CD14-positive monocyte (primary cell): ENCODE results near the gene NPM3. TPM values are rescaled to one million over a fixed set of nuclear protein-coding genes. Genes with fewer than 3 reads are reported as not detected.

Experiments
- DNase-seq, 3 donors: peaks; one replicate each; pipeline ENCODE4 v3.0.0-alpha.2; 2011 to 2022
- H2AFZ ChIP-seq: 2 replicates; pipeline ENCODE4 v1.6.0; 2012; ENCODE audit warnings: mild to moderate bottlenecking, low read depth, low read length, inconsistent platforms; ENCODE audit not compliant: insufficient read depth, poor library complexity, severe bottlenecking
- H3K27ac ChIP-seq, 2 donors: 1 replicate in 1 of 2; 2 replicates in 1 of 2; pipeline ENCODE4 v1.5.1; 2012 to 2013; ENCODE audit warnings: low read length in 2 of 2, control low read depth in 1 of 2, inconsistent platforms in 1 of 2, low read depth in 1 of 2, mild to moderate bottlenecking in 1 of 2
- H3K27me3 ChIP-seq, 2 donors: one replicate each; pipeline versions ENCODE4 v1.6.0 to v1.6.1; 2011 to 2013; ENCODE audit warnings: low read length in 2 of 2; ENCODE audit not compliant: control insufficient read depth in 2 of 2, insufficient read depth in 2 of 2
- H3K36me3 ChIP-seq, 2 donors: replicated peaks in 1 of 2; 1 replicate in 1 of 2; 2 replicates in 1 of 2; pipeline versions ENCODE4 v1.5.1 to v1.6.1; 2012 to 2013; ENCODE audit warnings: low read length in 2 of 2, control low read depth in 1 of 2, inconsistent platforms in 1 of 2, mild to moderate bottlenecking in 1 of 2; ENCODE audit not compliant: insufficient read depth in 2 of 2, control insufficient read depth in 1 of 2
- H3K4me1 ChIP-seq, 2 donors: 1 replicate in 1 of 2; 2 replicates in 1 of 2; pipeline versions ENCODE4 v1.5.1 to v1.6.1; 2012 to 2013; ENCODE audit warnings: low read length in 2 of 2, control low read depth in 1 of 2, inconsistent platforms in 1 of 2, mild to moderate bottlenecking in 1 of 2, moderate library complexity in 1 of 2; ENCODE audit not compliant: insufficient read depth in 2 of 2, control insufficient read depth in 1 of 2
- H3K4me2 ChIP-seq: replicated peaks from 2 replicates; pipeline ENCODE3; 2012; ENCODE audit warnings: low read length, moderate library complexity, mild to moderate bottlenecking; ENCODE audit not compliant: poor library complexity, severe bottlenecking; ENCODE audit errors: extremely low read depth
- H3K4me3 ChIP-seq, 3 experiments: fragments of 200-600 bp in 1 of 3; sonication (generic) in 1 of 3; replicated peaks in 1 of 3; 1 replicate in 2 of 3; 2 replicates in 1 of 3; pipeline ENCODE4 v1.5.1; 2011 to 2013; ENCODE audit warnings: low read length in 3 of 3, mild to moderate bottlenecking in 3 of 3, control low read depth in 2 of 3, low read depth in 2 of 3, inconsistent platforms in 1 of 3, moderate library complexity in 1 of 3
- H3K79me2 ChIP-seq: 2 replicates; pipeline ENCODE4 v1.6.0; 2012; ENCODE audit warnings: mild to moderate bottlenecking, control low read depth, inconsistent platforms, low read length, moderate library complexity; ENCODE audit not compliant: insufficient read depth
- H3K9ac ChIP-seq: 2 replicates; pipeline ENCODE4 v1.6.0; 2017; ENCODE audit warnings: low read length, mild to moderate bottlenecking; ENCODE audit not compliant: insufficient read depth, poor library complexity, severe bottlenecking
- H3K9me3 ChIP-seq, 2 donors: replicated peaks in 1 of 2; 1 replicate in 1 of 2; 2 replicates in 1 of 2; pipeline versions ENCODE4 v1.5.1 to v1.6.1; 2012 to 2013; ENCODE audit warnings: low read length in 2 of 2, control low read depth in 1 of 2; ENCODE audit not compliant: control insufficient read depth in 1 of 2, insufficient read depth in 1 of 2
- H4K20me1 ChIP-seq: 2 replicates; pipeline ENCODE4 v1.6.0; 2012; ENCODE audit warnings: mild to moderate bottlenecking, low read length, control low read depth, moderate library complexity; ENCODE audit not compliant: insufficient read depth
- H3K27ac Mint-ChIP-seq, 7 donors: one replicate each; pipeline ENCODE4 v1.8.0; 2020; ENCODE audit warnings: mild to moderate bottlenecking in 7 of 7, mixed read lengths in 7 of 7, moderate library complexity in 6 of 7, inconsistent platforms in 2 of 7
- H3K27me3 Mint-ChIP-seq, 3 donors: one replicate each; pipeline ENCODE4 v1.8.0; 2021 to 2022; ENCODE audit warnings: low read depth in 3 of 3, mild to moderate bottlenecking in 3 of 3, mixed read lengths in 3 of 3, moderate library complexity in 3 of 3, inconsistent platforms in 1 of 3
- H3K36me3 Mint-ChIP-seq, 2 donors: one replicate each; pipeline ENCODE4 v1.8.0; 2020; ENCODE audit warnings: mixed read lengths in 2 of 2, inconsistent platforms in 1 of 2, mild to moderate bottlenecking in 1 of 2
- H3K4me1 Mint-ChIP-seq: one replicate; pipeline ENCODE4 v1.8.0; 2020; ENCODE audit warnings: mild to moderate bottlenecking, mixed read lengths
- H3K4me3 Mint-ChIP-seq, 2 donors: one replicate each; pipeline ENCODE4 v1.8.0; 2020; ENCODE audit warnings: mild to moderate bottlenecking in 2 of 2, mixed read lengths in 2 of 2, moderate library complexity in 1 of 2
- H3K9me3 Mint-ChIP-seq, 7 donors: one replicate each; pipeline ENCODE4 v1.8.0; 2020 to 2022; ENCODE audit warnings: mixed read lengths in 7 of 7, mild to moderate bottlenecking in 6 of 7, moderate library complexity in 6 of 7, inconsistent platforms in 2 of 7
- CTCF ChIP-seq: fragments of 200-600 bp; IDR thresholded peaks from one replicate; pipeline ENCODE4 v1.8.0; 2022; ENCODE audit warnings: antibody characterized with exemption, mild to moderate bottlenecking
- WGBS: methylation state at CpG from one replicate; pipeline ENCODE4 v1.1.5; 2013; ENCODE audit warnings: missing lambda C conversion rate; ENCODE audit not compliant: insufficient coverage; 5-methylcytosine and 5-hydroxymethylcytosine counted together
- intact Hi-C, 2 donors: fragments of 100-400 bp; cut with micrococcal nuclease; formaldehyde crosslinking; loops; one replicate each; pipeline versions ENCODE4 v1.15.0 to v1.15.1; 2023
- polyA plus RNA-seq, 3 donors: library from polyadenylated mRNA; depleted of rRNA in 1 of 3; unstranded in 2 of 3; stranded (reverse) in 1 of 3; fragments of 300-500 nt in 2 of 3; fragments of >200 nt in 1 of 3; fragmentation: Illumina TruSeq in 2 of 3; gene quantifications; 1 replicate in 2 of 3; 2 replicates in 1 of 3; pipeline ENCODE4 v1.2.3, GENCODE V29; 2012 to 2021

Gene NPM3
- polyA plus RNA-seq, 3 donors, result 1.2 to 8.1 (median 3.8) TPM

- TF ChIP-seq CTCF, result no peak
- no peaks in the 10 kb centered on the region for H3K9me3 ChIP-seq
- no peak overlapping the region for H3K27ac ChIP-seq
- H3K27me3 ChIP-seq, result peaks cover 0 to 11% of the 10 kb centered on the region in 2 donors
- H3K9me3 Mint-ChIP-seq, result peaks cover 0 to 1% (median 0%) of the 10 kb centered on the region in 7 donors
- intact Hi-C loops, result no loop called here
- no peak overlapping the region for H3K4me2 ChIP-seq
- WGBS, result 100% methylated on average over 5 of the region's 5 CpGs
- H4K20me1 ChIP-seq, result no peaks in the 10 kb centered on the region
- H3K27me3 Mint-ChIP-seq, result peaks cover 20 to 47% (median 21%) of the 10 kb centered on the region in 3 donors
- no peaks in the 10 kb centered on the region for H3K36me3 Mint-ChIP-seq
- no peak overlapping the region for H3K4me3 ChIP-seq
- no peak for DNase-seq
- H3K4me1 ChIP-seq, result no peaks in the 10 kb centered on the region
- no peak overlapping the region for H2AFZ ChIP-seq
- no peaks in the 10 kb centered on the region for H3K4me1 Mint-ChIP-seq
- no peaks in the 10 kb centered on the region for H3K79me2 ChIP-seq
- H3K9ac ChIP-seq, result no peak overlapping the region
- no peak overlapping the region for H3K27ac Mint-ChIP-seq
- H3K36me3 ChIP-seq, result no peaks in the 10 kb centered on the region
- no peak overlapping the region for H3K4me3 Mint-ChIP-seq
Observed at GRCh38 chr10:101762736-101763135, 20.5 kb downstream of the NPM3 start.

GRCh38 chr10:101761226-101761625 lies 22.0 kb downstream of the NPM3 start:
- Mint-ChIP-seq H3K27me3 (peaks cover 9 to 36% (median 14%) of the 10 kb centered on the region in 3 donors), H3K4me1 (no peaks in the 10 kb centered on the region), H3K9me3 (peaks cover 0 to 2% (median 0%) of the 10 kb centered on the region in 7 donors), H3K4me3 (no peak overlapping the region), H3K36me3 (no peaks in the 10 kb centered on the region), H3K27ac (no peak overlapping the region)
- Histone ChIP-seq H4K20me1 (no peaks in the 10 kb centered on the region), H3K79me2 (no peaks in the 10 kb centered on the region), H3K4me3 (no peak overlapping the region), H3K27ac (no peak overlapping the region), H3K9me3 (no peaks in the 10 kb centered on the region), H3K36me3 (no peaks in the 10 kb centered on the region), H3K9ac (no peak overlapping the region), H3K4me1 (no peaks in the 10 kb centered on the region), H2AFZ (no peak overlapping the region), H3K4me2 (no peak overlapping the region), H3K27me3 (no peaks in the 10 kb centered on the region)
- 100% methylated on average over 4 of the region's 9 CpGs for WGBS
- no peak for TF ChIP-seq CTCF
- intact Hi-C loops, result no loop called here
- no peak for DNase-seq
